Measurements from ENCODE around the gene WDR5.

The WDR5 gene

DNA sequence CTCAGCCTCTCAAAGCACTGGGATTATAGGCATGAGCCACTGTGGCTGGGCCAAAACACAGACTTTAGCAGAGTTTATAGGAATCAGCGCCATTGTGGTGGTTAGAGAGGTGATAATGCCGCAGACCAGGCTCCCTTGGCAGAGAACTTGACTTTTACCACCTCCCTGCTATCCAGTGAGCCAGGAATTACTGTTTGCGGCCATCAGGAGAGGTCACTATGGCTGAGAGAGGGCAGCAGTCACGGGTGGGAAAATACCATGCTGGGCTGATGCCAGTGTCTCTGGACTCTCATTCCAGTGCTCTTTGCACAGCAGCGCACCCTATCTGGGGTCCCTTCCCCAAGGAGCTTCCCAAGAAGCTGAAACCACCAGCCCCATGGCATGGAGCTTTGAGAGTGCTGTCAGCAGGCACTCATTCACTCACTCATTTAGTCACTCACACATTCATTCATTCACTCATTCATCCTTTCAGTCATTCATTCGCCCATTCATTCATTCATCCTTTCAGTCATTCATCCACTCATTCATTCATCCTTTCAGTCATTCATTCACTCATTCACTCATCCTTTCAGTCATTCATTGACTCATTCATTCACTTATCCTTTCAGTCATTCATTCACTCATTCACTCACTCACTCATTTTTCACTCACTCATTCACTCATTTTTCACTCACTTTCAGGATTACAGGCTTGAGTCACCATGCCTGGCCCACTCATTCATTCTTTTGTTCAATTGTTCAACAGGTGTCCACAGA lies 55.8 kb downstream of the WDR5 start:
- in situ Hi-C loops (cut with HindIII; ENCODE audit: low sequenced_read_pairs) = no loop called here
- no peak for DNase-seq (ENCODE audit: low read depth, low spot score)
- TF ChIP-seq, protein P1, sequence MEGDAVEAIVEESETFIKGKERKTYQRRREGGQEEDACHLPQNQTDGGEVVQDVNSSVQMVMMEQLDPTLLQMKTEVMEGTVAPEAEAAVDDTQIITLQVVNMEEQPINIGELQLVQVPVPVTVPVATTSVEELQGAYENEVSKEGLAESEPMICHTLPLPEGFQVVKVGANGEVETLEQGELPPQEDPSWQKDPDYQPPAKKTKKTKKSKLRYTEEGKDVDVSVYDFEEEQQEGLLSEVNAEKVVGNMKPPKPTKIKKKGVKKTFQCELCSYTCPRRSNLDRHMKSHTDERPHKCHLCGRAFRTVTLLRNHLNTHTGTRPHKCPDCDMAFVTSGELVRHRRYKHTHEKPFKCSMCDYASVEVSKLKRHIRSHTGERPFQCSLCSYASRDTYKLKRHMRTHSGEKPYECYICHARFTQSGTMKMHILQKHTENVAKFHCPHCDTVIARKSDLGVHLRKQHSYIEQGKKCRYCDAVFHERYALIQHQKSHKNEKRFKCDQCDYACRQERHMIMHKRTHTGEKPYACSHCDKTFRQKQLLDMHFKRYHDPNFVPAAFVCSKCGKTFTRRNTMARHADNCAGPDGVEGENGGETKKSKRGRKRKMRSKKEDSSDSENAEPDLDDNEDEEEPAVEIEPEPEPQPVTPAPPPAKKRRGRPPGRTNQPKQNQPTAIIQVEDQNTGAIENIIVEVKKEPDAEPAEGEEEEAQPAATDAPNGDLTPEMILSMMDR (IDR thresholded peaks at IDR 0.05; ENCODE audit: low read depth, low read length) = no peak
- H3K4me3 ChIP-seq (ENCODE audit: low read depth, low read length) = no peak overlapping the region

DNA sequence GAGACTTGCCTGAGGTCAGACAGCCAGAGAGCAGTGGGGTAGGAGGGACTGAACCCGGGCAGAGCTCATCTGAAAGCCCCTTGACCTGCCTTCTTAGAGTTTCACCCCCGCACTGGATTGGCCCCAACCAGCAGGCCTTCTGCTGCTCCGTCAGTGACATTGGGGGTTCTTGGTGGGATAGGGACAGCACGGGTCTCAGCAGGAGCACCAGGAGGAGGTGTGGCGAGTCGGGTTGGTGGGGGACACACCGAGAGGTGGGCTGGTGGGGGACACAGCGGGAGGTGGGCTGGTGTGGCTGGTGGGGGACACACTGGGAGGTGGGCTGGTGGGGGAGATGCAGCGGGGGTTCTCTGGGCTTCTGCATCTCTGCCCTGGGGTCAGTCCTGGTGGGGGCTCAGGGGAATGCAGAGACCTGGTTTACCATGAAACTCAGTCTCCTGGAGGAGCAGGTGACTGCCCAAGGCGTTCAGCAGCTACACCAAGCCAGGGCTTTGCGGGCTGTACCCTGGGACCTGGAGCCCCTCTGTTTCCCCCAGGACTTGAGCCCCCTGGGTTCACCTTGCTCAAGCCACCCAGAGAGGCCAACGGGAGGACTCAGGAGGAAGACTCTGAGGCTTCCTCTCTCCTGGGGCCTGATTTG lies 56.5 kb downstream of the WDR5 start:
- H3K4me3 ChIP-seq (ENCODE audit: low read depth, low read length) = no peak overlapping the region
- no peak for DNase-seq (ENCODE audit: low read depth, low spot score)
- in situ Hi-C loops (cut with HindIII; ENCODE audit: low sequenced_read_pairs) = no loop called here
- TF ChIP-seq, protein P1 (IDR thresholded peaks at IDR 0.05; ENCODE audit: low read depth, low read length) = no peak

DNA sequence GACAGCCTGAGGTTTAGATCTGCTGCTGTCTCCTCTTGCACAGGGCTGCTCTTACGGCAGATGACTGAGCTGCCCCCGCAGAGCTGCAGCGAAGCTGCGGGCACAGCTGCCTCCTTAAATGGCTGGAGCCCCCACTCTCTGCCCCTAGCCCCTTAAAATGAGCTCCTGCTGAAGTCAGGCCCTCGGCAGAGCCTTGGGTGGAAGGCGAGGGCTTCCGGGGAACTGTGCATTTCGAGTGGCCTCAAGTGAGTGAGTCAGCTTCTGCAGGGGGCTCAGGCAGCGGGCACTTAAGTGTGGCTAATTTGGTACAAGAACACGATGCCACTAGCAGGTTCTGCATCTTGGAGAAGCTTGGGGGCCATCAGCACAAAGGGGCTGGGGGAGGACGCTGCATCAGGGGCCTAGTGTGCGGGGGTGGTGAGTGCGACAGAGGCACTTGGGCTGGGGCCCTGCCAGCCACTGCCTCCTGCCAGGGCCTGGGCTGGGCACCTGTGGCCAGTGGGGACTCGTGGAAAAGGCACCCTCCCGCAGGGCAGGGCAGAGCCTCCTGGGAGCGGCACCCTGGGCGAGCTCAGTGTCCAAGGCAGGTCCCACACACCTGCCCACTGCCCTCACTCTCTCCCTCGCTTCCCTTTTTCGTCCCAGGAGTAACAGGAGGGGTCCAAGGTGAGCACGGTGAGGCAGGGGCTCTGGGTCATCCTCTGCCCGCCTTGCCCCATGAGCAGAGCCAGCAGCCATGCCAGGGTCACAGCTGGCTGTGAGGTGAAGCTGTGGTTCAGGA lies 57.3 kb downstream of the WDR5 start:
- in situ Hi-C loops (cut with HindIII; ENCODE audit: low sequenced_read_pairs) = no loop called here
- TF ChIP-seq, protein P1 (IDR thresholded peaks at IDR 0.05; ENCODE audit: low read depth, low read length) = no peak
- H3K4me3 ChIP-seq (ENCODE audit: low read depth, low read length) = no peak overlapping the region
- DNase-seq (ENCODE audit: low read depth, low spot score) = no peak

DNA sequence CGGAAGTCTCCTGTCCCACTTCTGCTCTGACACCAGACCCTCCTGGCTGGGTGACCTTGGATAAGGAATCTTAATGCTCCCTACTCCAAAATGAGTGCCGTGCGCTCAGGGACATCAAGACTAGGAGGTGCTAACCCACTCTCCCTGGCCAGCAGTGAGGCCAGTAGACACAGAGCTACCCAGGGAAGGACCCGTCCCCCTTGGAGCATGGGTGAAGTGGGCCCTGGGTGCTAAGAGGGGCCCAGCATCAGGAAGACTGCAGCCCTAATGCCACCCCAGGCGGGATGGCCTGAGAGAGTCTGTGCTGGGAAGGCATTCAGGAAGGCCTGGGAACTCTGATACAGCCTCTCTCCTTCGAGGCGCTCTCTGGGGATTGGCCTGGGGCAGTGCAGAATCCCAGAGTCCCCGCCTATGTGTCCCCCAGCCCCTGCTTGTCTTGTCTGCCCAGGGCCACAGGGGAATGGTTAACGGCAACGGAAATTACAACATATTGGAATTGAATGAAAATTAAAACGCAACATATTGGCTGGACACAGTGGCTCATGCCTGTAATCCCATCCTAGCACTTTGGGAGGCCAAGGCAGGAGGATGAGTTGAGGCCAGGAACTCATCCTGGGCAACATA lies 58.1 kb downstream of the WDR5 start:
- no peak for DNase-seq (ENCODE audit: low read depth, low spot score)
- in situ Hi-C loops (cut with HindIII; ENCODE audit: low sequenced_read_pairs) = no loop called here
- no peak overlapping the region for H3K4me3 ChIP-seq (ENCODE audit: low read depth, low read length)
- TF ChIP-seq, protein P1 (IDR thresholded peaks at IDR 0.05; ENCODE audit: low read depth, low read length) = no peak

DNA sequence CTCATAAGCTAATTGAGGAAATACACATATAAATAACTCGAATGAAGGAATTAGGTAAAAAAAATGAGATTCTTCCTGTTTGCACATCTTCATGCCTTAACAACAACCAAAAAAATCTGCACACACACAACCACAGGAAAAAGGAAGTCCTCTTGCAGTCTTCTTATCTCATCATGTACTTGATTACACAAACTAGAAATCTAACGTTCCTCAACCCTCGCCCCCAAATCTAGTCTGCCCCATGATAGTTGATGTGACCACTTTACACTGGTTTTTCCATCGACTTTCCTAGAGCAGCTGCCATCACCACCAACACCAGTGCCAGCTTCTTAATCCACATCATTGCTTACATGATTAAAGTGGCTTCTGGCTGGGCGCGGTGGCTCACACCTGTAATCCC lies 59.7 kb downstream of the WDR5 start:
- in situ Hi-C loops (cut with HindIII; ENCODE audit: low sequenced_read_pairs) = no loop called here
- H3K4me3 ChIP-seq (ENCODE audit: low read depth, low read length) = no peak overlapping the region
- TF ChIP-seq, protein P1 (IDR thresholded peaks at IDR 0.05; ENCODE audit: low read depth, low read length) = no peak
- DNase-seq (ENCODE audit: low read depth, low spot score) = no peak

GRCh38 chr9:134196911-134197310 lies 61.0 kb downstream of the WDR5 start:
- H3K4me3 ChIP-seq (ENCODE audit: low read depth, low read length) = no peak overlapping the region
- in situ Hi-C loops (cut with HindIII; ENCODE audit: low sequenced_read_pairs) = no loop called here
- TF ChIP-seq, protein P1 (IDR thresholded peaks at IDR 0.05; ENCODE audit: low read depth, low read length) = no peak
- DNase-seq (ENCODE audit: low read depth, low spot score) = no peak
